Central memory CD8-positive, alpha-beta T cell (primary cell): ENCODE results near the gene TOGARAM2.

Experiments
- ATAC-seq: fragments of 150-1000 bp; cut with Tn5 transposase; replicated peaks from 2 replicates; pipeline ENCODE4 v1.10.0; 2022; ENCODE audit warnings: mild to moderate bottlenecking, moderate FRiP score, moderate number of reproducible peaks; ENCODE audit not compliant: poor library complexity, severe bottlenecking; ENCODE audit errors: extremely low read depth
- DNase-seq, 2 donors: peaks; one replicate each; pipeline ENCODE4 v3.0.0; 2021; ENCODE audit warnings: low spot score in 2 of 2
- H3K27ac Mint-ChIP-seq: one replicate; pipeline ENCODE4 v1.8.0; 2022; ENCODE audit warnings: low read depth, mild to moderate bottlenecking, moderate library complexity, mixed read lengths
- H3K27me3 Mint-ChIP-seq: one replicate; pipeline ENCODE4 v1.8.0; 2022; ENCODE audit warnings: mixed read lengths
- H3K36me3 Mint-ChIP-seq: one replicate; pipeline ENCODE4 v1.8.0; 2022; ENCODE audit warnings: mild to moderate bottlenecking, moderate library complexity, mixed read lengths; ENCODE audit not compliant: insufficient read depth
- H3K4me1 Mint-ChIP-seq: one replicate; pipeline ENCODE4 v1.8.0; 2022; ENCODE audit warnings: mixed read lengths
- H3K4me3 Mint-ChIP-seq: one replicate; pipeline ENCODE4 v1.8.0; 2022; ENCODE audit warnings: mild to moderate bottlenecking, moderate library complexity, mixed read lengths
- H3K9me3 Mint-ChIP-seq: one replicate; pipeline ENCODE4 v1.8.0; 2022; ENCODE audit warnings: mixed read lengths

The TOGARAM2 gene

DNA sequence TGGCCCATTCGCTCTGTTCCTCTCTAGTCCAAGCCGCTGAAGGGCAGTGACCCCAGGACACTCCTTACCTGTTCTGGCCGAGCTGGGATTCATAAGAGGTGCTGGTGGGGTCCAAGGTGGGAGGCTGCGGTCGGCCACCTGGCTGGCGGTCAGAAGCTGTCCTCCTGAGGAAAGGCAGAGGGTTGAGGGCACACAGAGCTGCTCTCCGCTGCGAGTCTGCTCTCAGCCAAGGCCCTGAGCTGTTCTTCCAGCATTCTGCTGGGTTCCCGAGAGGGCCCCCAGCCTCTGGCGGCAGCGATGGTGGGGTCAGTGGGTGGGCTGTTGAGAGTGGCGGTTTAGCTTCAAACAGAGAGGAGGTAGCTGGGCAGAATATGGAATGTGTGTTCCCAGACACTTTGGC, 89.4 kb downstream of the TOGARAM2 start:
- Mint-ChIP-seq H3K4me1 (no peaks in the 10 kb centered on the region), H3K36me3 (no peaks in the 10 kb centered on the region)
- no peak for DNase-seq

DNA sequence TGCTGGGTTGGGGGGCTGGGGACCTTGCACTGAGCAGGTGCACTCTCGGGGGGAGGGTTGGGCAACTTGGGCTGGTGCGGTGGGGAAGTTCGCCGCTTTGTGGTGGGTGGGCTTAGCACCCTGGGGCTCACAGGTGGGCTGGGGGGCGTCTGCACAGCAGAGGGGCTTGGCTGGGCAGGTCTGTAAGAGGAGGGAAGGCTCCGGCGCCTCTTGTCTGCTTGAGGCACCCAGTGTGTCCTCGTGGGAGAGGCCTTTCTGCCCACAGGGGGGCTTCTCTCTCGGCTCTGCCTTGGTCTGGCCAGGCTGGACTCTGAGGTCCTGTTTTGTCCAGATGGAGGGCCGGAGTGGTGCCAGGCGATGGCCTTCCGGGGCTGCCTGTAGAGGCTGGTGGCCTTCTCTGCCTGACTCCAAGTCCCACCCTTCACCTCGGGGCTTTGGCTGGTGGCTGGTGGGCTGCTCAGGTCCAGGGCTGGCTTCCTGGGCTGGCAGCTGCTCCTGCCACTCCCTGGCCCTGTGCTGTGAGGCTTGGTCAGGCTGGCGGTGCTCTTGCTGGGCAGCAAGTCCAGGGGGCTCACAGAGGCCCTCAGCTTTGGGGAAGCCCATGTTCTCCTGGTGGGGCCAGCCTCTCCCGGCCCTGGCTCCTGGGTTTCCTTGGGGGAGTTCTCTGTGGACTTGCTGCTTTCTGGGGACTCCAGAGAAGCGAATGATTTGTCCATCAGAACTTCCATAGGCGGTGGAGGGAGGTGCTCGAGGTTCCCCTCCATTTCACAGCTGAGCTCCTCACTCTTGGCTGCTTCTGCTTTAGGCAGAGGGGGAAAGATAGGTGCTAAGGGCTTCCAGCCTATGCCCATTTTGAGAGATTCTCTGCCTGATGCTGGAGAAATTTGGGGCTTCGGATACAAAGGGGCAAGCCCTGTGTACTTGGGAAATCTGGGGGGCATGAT, 90.2 kb downstream of the TOGARAM2 start:
- ATAC-seq: no peak
- Mint-ChIP-seq H3K27ac (no peak overlapping the region), H3K4me3 (no peak overlapping the region), H3K9me3 (no peaks in the 10 kb centered on the region), H3K4me1 (no peaks in the 10 kb centered on the region), H3K36me3 (no peaks in the 10 kb centered on the region), H3K27me3 (no peaks in the 10 kb centered on the region)
- DNase-seq: no peak

More for the DNA sequence above, 89.4 kb downstream of the TOGARAM2 start:
- no peak overlapping the region for H3K4me3 Mint-ChIP-seq
- no peak overlapping the region for H3K27ac Mint-ChIP-seq
- no peaks in the 10 kb centered on the region for H3K27me3 Mint-ChIP-seq
- no peaks in the 10 kb centered on the region for H3K9me3 Mint-ChIP-seq
- ATAC-seq: no peak

DNA sequence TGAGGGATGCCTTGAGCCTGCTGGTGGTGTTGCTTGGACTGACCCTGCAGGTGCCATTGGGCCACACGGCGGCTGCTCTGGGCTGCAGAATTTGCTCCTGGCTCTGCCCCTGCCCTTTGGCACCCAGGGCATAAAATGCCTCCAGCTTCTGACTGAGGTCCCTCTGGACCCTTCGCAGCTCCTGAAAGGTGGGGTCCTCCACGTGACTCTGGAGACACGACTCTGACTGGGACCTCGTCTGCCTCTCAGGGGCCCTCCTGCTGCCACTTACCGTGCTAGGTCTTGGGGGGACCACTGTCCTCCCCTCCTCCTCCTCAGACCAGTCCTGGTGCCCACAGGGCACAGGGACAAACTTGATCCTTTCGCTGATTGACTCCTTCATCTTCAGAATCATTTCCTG, 91.2 kb downstream of the TOGARAM2 start:
- Mint-ChIP-seq H3K36me3 (no peaks in the 10 kb centered on the region), H3K27me3 (no peaks in the 10 kb centered on the region)

DNA sequence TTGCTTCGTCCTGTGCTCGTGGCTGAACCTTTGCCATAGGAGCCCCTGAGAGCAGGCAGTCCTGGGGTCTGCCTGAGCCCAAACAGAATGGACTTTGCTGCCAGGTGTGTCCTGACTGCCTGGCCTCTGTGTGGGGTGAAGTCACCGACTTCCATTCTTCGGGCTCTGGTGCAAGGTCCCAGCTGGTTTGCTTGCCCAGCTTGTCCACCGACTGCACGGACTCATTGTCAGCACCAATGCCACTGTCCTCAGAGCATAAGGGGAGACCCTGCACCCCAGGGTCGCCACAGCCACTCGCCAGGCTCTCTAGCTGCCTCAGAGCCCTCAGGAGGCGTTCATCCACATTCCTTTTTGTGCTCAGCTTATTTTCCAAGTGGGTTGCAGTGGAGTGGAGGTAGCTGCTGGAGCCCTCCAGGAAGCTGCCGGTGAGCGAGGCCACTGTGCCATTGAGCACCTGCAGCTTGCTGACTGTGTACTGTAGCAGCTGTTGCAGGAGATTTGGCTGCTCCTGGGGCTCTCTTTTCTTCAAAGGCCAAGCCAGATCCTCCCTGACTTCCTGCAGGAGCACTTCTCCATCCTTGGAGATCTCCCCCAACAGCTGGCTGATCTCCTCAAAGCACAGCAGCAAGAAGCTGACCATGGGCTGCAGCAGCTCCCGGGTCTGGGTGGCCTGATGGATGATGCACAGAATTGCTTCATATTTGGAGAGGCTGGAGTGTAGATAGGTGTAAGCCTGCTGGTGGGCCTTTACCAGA, 92.0 kb downstream of the TOGARAM2 start:
- ATAC-seq: no peak
- DNase-seq: no peak
- H3K4me1 Mint-ChIP-seq: no peaks in the 10 kb centered on the region
- no peaks in the 10 kb centered on the region for H3K9me3 Mint-ChIP-seq
- H3K27ac Mint-ChIP-seq: no peak overlapping the region
- no peaks in the 10 kb centered on the region for H3K36me3 Mint-ChIP-seq
- no peak overlapping the region for H3K4me3 Mint-ChIP-seq
- H3K27me3 Mint-ChIP-seq: no peaks in the 10 kb centered on the region

More for the DNA sequence above, 91.2 kb downstream of the TOGARAM2 start:
- Mint-ChIP-seq H3K27ac (no peak overlapping the region), H3K9me3 (no peaks in the 10 kb centered on the region), H3K4me1 (no peaks in the 10 kb centered on the region), H3K4me3 (no peak overlapping the region)
- ATAC-seq: no peak
- no peak for DNase-seq

DNA sequence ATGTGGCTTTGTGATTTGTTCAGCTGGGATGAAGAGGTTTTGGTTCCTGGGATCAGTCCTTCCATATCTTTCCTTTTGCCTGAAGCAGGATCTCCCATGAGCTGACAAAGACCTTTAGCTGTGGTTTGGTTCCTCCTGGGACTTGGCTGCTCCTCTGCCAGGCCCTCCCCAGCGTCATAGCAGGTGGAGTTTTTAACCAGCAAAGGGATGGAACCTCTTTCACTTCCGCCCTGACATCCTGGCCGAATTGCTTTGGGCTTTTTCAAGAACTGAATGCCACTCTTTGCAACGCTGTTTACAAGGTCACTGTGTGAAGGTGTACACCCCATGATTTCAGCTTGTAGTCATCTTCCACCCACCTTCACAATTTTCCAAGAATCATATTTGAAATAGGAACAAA, 92.8 kb downstream of the TOGARAM2 start:
- no peak for ATAC-seq
- no peaks in the 10 kb centered on the region for H3K36me3 Mint-ChIP-seq
- no peaks in the 10 kb centered on the region for H3K4me1 Mint-ChIP-seq
- H3K27me3 Mint-ChIP-seq: no peaks in the 10 kb centered on the region
- DNase-seq: no peak
- H3K9me3 Mint-ChIP-seq: no peaks in the 10 kb centered on the region
- H3K27ac Mint-ChIP-seq: no peak overlapping the region
- no peak overlapping the region for H3K4me3 Mint-ChIP-seq

DNA sequence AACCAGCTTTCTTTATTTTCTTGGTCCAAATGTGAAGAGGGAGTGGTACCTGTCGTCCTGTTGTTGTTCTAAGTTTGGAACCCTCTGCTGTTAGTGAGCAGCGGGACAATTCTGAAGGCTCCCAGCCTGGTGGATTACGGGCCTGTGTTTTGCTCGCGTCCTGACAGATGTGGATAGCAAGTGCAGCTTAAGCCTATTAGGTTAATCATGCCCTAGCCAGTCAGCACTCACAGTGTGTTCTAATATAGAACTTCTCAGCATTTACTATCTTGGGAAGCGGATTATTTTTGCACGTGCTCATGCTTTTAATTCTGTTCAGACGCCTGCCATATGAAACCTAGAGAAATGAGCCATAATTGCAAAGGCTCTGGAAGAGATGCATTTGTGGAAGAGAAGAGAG, 93.3 kb downstream of the TOGARAM2 start, which contains the start of gene PCARE:
Gene PCARE (minus strand): TSS at position 113 of the 400 bp plus-strand sequence. CDS start 262 bp downstream, outside the sequence.
- Mint-ChIP-seq H3K27ac (no peak within 1 kb of the TSS), H3K27me3 (no peaks in the 10 kb centered on the region), H3K4me3 (no peak within 1 kb of the TSS), H3K9me3 (no peaks in the 10 kb centered on the region), H3K4me1 (no peaks in the 10 kb centered on the region), H3K36me3 (peaks cover 1% of the 10 kb centered on the region)
- no peak for ATAC-seq
- no peak for DNase-seq

DNA sequence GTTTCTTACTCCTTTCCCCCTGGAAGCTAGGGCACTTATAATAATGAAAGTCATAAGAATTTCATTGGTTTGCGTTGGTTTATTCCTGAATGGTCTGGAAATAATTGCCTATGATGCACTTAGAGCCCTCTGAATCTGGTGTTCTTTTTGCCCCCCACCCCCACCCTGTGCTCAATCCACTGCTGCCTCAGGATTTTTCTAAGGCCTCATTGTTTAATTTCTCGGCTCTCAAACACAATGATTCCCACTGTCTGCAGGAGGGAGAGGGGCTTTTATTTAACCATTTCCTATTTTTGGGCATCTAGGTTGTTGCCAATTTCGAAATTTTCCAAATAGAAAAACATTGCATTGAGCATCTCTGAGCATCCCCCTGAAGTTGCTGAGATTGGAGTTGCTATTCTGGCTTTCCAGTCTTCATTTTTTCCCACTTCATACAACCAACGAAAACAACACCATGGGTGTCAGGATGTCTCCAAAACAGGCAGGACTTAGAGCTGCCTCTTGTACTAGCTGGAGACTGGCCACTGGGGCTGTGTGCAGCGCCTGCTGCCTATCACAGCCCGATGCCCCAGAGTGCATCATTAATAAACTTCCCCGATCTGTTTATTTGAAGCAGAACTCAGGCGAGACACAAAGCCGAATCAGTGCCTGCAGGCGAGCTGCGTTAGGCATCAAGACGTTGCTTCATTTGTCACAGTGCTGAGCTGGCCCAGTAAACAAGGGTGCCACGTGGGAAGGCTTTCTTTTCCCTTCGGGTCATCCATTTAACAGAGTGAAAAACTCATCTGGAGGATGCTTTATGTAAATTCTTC, 95.0 kb downstream of the TOGARAM2 start:
- Mint-ChIP-seq H3K27me3 (no peaks in the 10 kb centered on the region), H3K4me3 (no peak overlapping the region), H3K36me3 (peaks cover 1% of the 10 kb centered on the region), H3K9me3 (no peaks in the 10 kb centered on the region), H3K4me1 (no peaks in the 10 kb centered on the region), H3K27ac (no peak overlapping the region)
- ATAC-seq (no peak), DNase-seq (no peak)

DNA sequence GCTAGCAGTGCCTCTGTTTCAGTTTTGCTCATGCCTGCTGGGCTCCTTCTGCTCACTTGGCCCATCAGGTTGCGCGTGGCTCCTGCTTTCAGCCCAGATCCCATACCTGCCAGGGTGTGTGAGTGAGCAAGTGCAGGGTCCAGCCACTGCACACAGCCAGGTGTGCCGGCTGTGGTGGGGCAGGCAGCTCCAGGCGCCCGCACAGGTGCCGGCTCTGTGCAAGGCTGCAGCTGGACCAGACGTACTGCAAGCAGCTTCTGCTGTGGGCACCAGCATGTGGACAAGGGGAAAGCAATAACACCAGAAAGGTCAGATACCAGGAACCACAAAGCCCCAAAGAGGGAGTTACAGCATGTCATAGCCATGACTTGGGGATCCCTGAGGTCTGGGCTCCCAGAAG, 98.8 kb downstream of the TOGARAM2 start:
- Mint-ChIP-seq H3K36me3 (peaks cover 1% of the 10 kb centered on the region), H3K27me3 (no peaks in the 10 kb centered on the region), H3K27ac (no peak overlapping the region), H3K9me3 (no peaks in the 10 kb centered on the region), H3K4me3 (no peak overlapping the region), H3K4me1 (no peaks in the 10 kb centered on the region)
- no peak for DNase-seq
- ATAC-seq: no peak

DNA sequence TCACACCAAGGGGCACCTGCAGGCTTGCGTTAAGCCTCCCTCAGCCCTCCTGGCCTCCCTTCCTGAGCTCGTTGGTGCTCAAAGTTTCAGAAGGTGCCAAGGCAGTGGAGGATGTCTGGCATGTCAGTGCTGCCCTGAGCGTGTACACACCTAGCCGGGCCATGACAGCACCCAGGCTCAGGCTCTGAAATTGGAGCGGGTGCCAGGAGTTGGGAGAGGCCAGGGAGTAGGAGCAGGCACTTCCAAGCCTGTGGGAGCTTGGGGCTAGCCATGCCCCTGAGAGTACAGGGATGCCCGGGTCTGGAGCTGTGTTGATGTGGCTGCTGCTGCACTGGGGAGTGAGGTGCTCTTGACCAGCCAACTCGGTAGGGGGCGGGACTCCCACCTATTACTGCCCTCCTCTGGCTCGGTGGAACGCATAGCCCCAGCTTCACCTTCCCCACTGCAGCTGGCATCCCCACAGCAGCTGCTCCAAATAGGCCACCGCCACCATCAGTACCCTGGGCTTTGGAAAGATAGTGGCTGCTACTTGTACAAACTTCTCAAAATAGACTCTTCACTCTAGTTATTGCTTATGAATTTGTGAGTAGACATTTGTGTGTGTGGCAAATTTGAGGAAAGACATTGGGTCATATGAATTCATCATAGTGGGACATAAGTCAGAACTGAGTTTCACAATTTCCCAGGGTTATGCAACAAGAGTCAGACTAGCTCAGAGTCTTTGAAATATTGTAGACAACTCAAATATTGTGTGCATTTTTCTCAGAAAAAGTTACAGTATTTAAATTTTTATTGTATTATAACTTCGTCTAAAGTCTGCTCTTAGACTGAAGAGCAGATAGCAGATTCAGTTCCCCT, 100.0 kb downstream of the TOGARAM2 start:
- Mint-ChIP-seq H3K4me3 (no peak overlapping the region), H3K4me1 (no peaks in the 10 kb centered on the region), H3K9me3 (no peaks in the 10 kb centered on the region), H3K27ac (no peak overlapping the region), H3K36me3 (peaks cover 1% of the 10 kb centered on the region), H3K27me3 (no peaks in the 10 kb centered on the region)
- ATAC-seq: no peak
- no peak for DNase-seq

DNA sequence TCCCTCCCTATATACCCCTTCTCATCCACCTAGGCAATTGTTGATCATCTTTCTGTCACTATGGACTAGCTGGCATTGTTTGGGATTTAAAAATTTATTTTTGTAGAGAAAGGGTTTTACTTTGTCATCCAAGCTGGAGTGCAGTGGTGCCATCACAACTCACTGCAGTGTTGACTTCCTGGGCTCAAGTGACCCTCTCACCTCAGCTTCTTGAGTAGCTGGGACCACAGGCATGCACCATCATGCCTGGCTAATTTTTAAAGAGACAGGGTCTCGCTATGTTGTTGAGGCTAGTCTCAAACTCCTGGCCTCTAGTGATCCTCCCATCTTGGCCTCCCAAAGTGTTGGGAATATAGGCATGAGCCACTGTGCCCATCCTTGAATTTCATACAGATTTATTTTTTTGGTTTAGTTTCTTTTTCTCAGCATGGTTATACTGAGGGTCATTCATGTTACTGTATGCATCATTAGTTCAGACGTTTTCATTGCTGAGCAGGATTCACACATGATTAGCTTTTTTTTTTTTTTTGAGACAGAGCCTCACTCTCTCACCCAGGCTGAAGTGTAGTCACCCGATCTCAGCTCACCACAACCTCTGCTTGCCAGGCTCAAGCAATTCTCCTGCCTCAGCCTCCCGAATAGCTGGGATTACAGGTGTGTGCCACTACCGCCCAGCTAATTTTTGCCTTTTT, 101.9 kb downstream of the TOGARAM2 start:
- ATAC-seq (no peak), DNase-seq (no peak)
- Mint-ChIP-seq H3K27me3 (peaks cover 10% of the 10 kb centered on the region), H3K9me3 (no peaks in the 10 kb centered on the region), H3K4me1 (no peaks in the 10 kb centered on the region), H3K4me3 (no peak overlapping the region), H3K27ac (no peak overlapping the region), H3K36me3 (peaks cover 4% of the 10 kb centered on the region)

DNA sequence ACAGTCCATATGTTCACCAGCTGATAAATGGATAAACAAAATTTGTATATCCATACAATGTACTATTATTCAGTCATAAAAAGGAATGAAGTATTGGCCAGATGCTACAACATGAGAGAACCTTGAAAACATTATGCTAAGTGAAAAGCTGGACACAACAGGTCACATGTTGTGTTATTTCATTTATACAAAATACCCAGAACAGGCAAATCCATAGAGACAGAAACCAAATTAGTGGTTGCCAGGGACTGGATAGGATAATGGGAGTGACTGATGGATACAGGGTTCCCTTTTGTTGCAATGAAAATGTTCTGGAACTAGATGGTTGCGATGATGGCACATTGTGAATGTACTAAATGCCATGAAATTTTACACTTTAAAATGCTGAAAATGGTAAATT, 103.5 kb downstream of the TOGARAM2 start:
- Mint-ChIP-seq H3K27me3 (peaks cover 26% of the 10 kb centered on the region), H3K4me3 (no peak overlapping the region), H3K27ac (no peak overlapping the region), H3K36me3 (peaks cover 3% of the 10 kb centered on the region), H3K9me3 (no peaks in the 10 kb centered on the region), H3K4me1 (no peaks in the 10 kb centered on the region)
- no peak for ATAC-seq
- DNase-seq: no peak
